IMR-90 (cell line): ENCODE measurements around the gene SCFD2. TPM values are rescaled to one million over a fixed set of nuclear protein-coding genes. Genes with fewer than 3 reads are reported as not detected.

ENCODE experiments used
- ATAC-seq: fragments of 200-7000 bp; cut with Tn5 transposase; 2 replicates; pipeline ENCODE4 v1.9.1; 2020; ENCODE audit warnings: low read depth, mild to moderate bottlenecking, moderate library complexity
- BruUV-seq: library from RNA; stranded (reverse); fragments of 400-500 nt; replicated peaks from 2 replicates; lab custom pipeline; 2021; lab: Mats Ljungman, UMichigan
- CTCF ChIA-PET: fragments of 300-600 bp; formaldehyde crosslinking; extraction: SDS; loops from one replicate; lab custom pipeline; 2021; ENCODE audit warnings: antibody characterized with exemption; lab: Yijun Ruan, JAX
- POLR2A ChIA-PET: fragments of 300-600 bp; sonication (Branson Sonifier 250); formaldehyde crosslinking; loops from one replicate; lab custom pipeline; 2022; ENCODE audit warnings: antibody characterized with exemption; ENCODE audit not compliant: unreplicated experiment; lab: Charles Lee
- DNase-seq: peaks from one replicate; pipeline ENCODE4 v3.0.0; 2013
- H2AFZ ChIP-seq: replicated peaks from 2 replicates; pipeline ENCODE3; 2013; ENCODE audit warnings: low read length, mild to moderate bottlenecking; ENCODE audit not compliant: poor library complexity
- H2AK5ac ChIP-seq: 2 replicates; pipeline ENCODE4 v1.6.1; 2013; ENCODE audit warnings: low read depth, low read length, inconsistent platforms
- H2AK9ac ChIP-seq: replicated peaks from 2 replicates; pipeline ENCODE3; 2013; ENCODE audit warnings: mild to moderate bottlenecking, low read depth, low read length, moderate library complexity; ENCODE audit not compliant: poor library complexity
- H2BK120ac ChIP-seq: 2 replicates; pipeline ENCODE4 v1.6.1; 2013; ENCODE audit warnings: low read depth, low read length, inconsistent platforms
- H2BK15ac ChIP-seq: 3 replicates; pipeline ENCODE4 v1.6.1; 2013; ENCODE audit warnings: low read depth, low read length, inconsistent platforms
- H2BK20ac ChIP-seq: 2 replicates; pipeline ENCODE4 v1.6.1; 2013; ENCODE audit warnings: low read depth, mild to moderate bottlenecking, inconsistent platforms, low read length, moderate library complexity
- H2BK5ac ChIP-seq: 2 replicates; pipeline ENCODE4 v1.6.1; 2013; ENCODE audit warnings: mild to moderate bottlenecking, low read depth, low read length, inconsistent platforms; ENCODE audit not compliant: poor library complexity, severe bottlenecking
- H3K14ac ChIP-seq: replicated peaks from 2 replicates; pipeline ENCODE4 v1.6.1; 2013; ENCODE audit warnings: low read depth, low read length, inconsistent platforms
- H3K18ac ChIP-seq: 2 replicates; pipeline ENCODE4 v1.6.1; 2013; ENCODE audit warnings: low read depth, low read length, control low read depth
- H3K23ac ChIP-seq: 2 replicates; pipeline ENCODE4 v1.6.1; 2013; ENCODE audit warnings: low read depth, low read length, inconsistent platforms
- H3K27ac ChIP-seq: 2 replicates; pipeline ENCODE4 v1.5.1; 2013; ENCODE audit warnings: mild to moderate bottlenecking, control low read depth, low read length; ENCODE audit not compliant: insufficient read depth
- H3K27me3 ChIP-seq: 2 replicates; pipeline ENCODE4 v1.6.1; 2013; ENCODE audit warnings: low read length; ENCODE audit not compliant: control insufficient read depth, insufficient read depth
- H3K36me3 ChIP-seq: 2 replicates; pipeline ENCODE4 v1.6.1; 2013; ENCODE audit warnings: low read length, mixed read lengths; ENCODE audit not compliant: control insufficient read depth, insufficient read depth
- H3K4ac ChIP-seq: 2 replicates; pipeline ENCODE4 v1.6.1; 2013; ENCODE audit warnings: low read depth, low read length, inconsistent platforms
- H3K4me1 ChIP-seq: 2 replicates; pipeline ENCODE4 v1.6.1; 2013; ENCODE audit warnings: low read length, mixed read lengths; ENCODE audit not compliant: control insufficient read depth, insufficient read depth
- H3K4me2 ChIP-seq: 2 replicates; pipeline ENCODE4 v1.6.1; 2013; ENCODE audit warnings: low read depth, mild to moderate bottlenecking, control low read depth, low read length, moderate library complexity
- H3K4me3 ChIP-seq: 2 replicates; pipeline ENCODE4 v1.5.1; 2013; ENCODE audit warnings: low read depth, mild to moderate bottlenecking, control low read depth, low read length, moderate library complexity; ENCODE audit not compliant: insufficient read depth
- H3K56ac ChIP-seq: 2 replicates; pipeline ENCODE4 v1.6.1; 2013; ENCODE audit warnings: low read length, inconsistent platforms; ENCODE audit not compliant: insufficient read depth; ENCODE audit errors: extremely low read depth
- H3K79me1 ChIP-seq, 2 experiments: 2 replicates each; pipeline ENCODE4 v1.6.1; 2013; ENCODE audit warnings: low read length in 2 of 2, inconsistent platforms in 1 of 2, low read depth in 1 of 2
- H3K9ac ChIP-seq: 2 replicates; pipeline ENCODE4 v1.6.1; 2013; ENCODE audit warnings: low read depth, low read length, control low read depth
- H3K9me1 ChIP-seq: 2 replicates; pipeline ENCODE4 v1.6.1; 2013; ENCODE audit warnings: low read length, inconsistent platforms; ENCODE audit not compliant: insufficient read depth
- H3K9me3 ChIP-seq: 2 replicates; pipeline ENCODE4 v1.6.1; 2013; ENCODE audit warnings: low read length; ENCODE audit not compliant: control insufficient read depth, insufficient read depth
- H4K20me1 ChIP-seq: 2 replicates; pipeline ENCODE4 v1.6.1; 2013; ENCODE audit warnings: low read length, inconsistent platforms; ENCODE audit not compliant: insufficient read depth
- H4K5ac ChIP-seq: 2 replicates; pipeline ENCODE4 v1.6.1; 2013; ENCODE audit warnings: mild to moderate bottlenecking, low read depth, low read length, control low read depth
- H4K8ac ChIP-seq, 2 experiments: 2 replicates each; pipeline ENCODE4 v1.6.1; 2013; ENCODE audit warnings: low read depth in 2 of 2, low read length in 2 of 2, control low read depth in 1 of 2, inconsistent platforms in 1 of 2
- H4K91ac ChIP-seq: 2 replicates; pipeline ENCODE4 v1.6.1; 2013; ENCODE audit warnings: low read depth, low read length, inconsistent platforms; ENCODE audit not compliant: insufficient read depth
- CEBPB ChIP-seq: IDR thresholded peaks from 2 replicates; pipeline ENCODE4 v1.6.1; 2012; ENCODE audit warnings: low read depth, low read length, improper control_type of control experiment
- CHD1 ChIP-seq: IDR thresholded peaks from 2 replicates; pipeline ENCODE4 v1.6.1; 2012; ENCODE audit warnings: low read depth, low read length, improper control_type of control experiment
- WGBS, 2 experiments: methylation state at CpG; one replicate each; pipeline versions ENCODE4 v1.1.5 to v1.1.7; 2013; ENCODE audit warnings: missing lambda C conversion rate in 2 of 2; ENCODE audit not compliant: insufficient read length in 1 of 2; ENCODE audit errors: extremely low coverage in 2 of 2; 5-methylcytosine and 5-hydroxymethylcytosine counted together
- dilution Hi-C: fragments of 300-500 bp; cut with HindIII; formaldehyde crosslinking; loops from one replicate; pipeline ENCODE4 v1.14.3; 2018; ENCODE audit warnings: low sequenced_read_pairs; ENCODE audit not compliant: unreplicated experiment
- in situ Hi-C: fragments of 300-500 bp; cut with MboI; formaldehyde crosslinking; loops from 3 replicates; pipeline ENCODE4 v1.14.3; 2019; ENCODE audit warnings: low sequenced_read_pairs, inconsistent platforms, mixed read lengths
- intact Hi-C: fragments of 100-400 bp; cut with micrococcal nuclease; formaldehyde crosslinking; loops from 2 replicates; pipeline ENCODE4 v1.10.0; 2022
- polyA plus RNA-seq, 3 experiments: library from polyadenylated mRNA; depleted of rRNA; stranded (reverse); fragments of >200 nt; gene quantifications; 2 replicates each; pipeline ENCODE4 v1.2.3, GENCODE V29; 2012; ENCODE audit warnings: low replicate concordance in 1 of 3
- total RNA-seq: library from RNA; depleted of rRNA; stranded (reverse); fragments of >200 nt; gene quantifications from 2 replicates; pipeline ENCODE4 v1.2.3, GENCODE V29; 2012
- TF ChIP-seq, protein P1 (sequence below): fragments of 150-350 bp; IDR thresholded peaks from 2 replicates; pipeline ENCODE4 v1.6.1; 2017; ENCODE audit warnings: mild to moderate bottlenecking, antibody characterized with exemption, low read length, low read depth

SCFD2 gene
- total and polyA plus RNA-seq, 2 of the 4 experiments (the other 2 are of a cell fraction) = 18.9 to 62.4 TPM

DNA sequence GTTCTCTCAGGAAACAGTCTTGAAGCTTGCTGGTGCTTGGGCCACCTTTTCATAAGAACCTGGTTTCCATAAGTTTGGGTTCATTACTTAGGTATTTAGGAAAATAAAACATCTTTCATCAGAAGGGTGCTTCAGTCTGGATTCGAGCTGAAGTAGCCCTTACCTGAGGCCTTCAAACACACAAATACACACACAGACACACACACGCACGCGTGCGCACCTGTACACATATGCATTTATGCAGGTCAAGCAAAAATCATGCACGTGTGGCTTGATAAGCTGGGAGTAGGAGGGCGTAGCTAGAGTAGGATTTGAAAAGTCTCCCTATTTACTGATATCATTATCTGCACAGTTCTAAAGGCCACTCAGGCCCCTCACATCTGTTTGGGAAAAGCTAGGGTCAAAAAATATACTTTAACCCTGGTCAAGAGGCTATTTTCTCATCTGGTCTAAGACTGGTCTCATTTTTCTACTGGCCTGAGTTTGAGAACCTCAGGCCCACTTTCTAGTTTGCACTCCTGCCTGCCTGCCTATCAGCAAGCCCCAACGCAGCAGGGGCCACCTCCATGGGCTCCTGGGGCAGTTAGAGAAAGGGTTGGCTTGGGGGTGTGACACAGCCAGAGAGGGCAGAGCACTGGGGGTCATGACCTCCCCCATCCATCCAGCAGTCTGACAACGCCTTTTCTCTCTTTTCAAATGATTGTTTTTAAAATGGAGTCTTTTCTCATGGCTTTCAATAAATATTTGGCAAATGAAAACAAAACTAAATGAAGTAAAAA is 439.5 kb downstream of the SCFD2 start:
- ATAC-seq (no peak), DNase-seq (no peak)
- no peak overlapping the region for H3K23ac ChIP-seq
- no peak overlapping the region for H3K27ac ChIP-seq
- no peaks in the 10 kb centered on the region for H3K36me3 ChIP-seq
- no peak overlapping the region for H3K9ac ChIP-seq
- peak overlapping the region; percentile 29 for H2AFZ ChIP-seq
- POLR2A ChIA-PET = no interaction called here
- no peak overlapping the region for H2AK9ac ChIP-seq
- H3K4me3 ChIP-seq = no peak overlapping the region
- H2BK120ac ChIP-seq = no peak overlapping the region
- no peak for TF ChIP-seq CHD1
- no peak for TF ChIP-seq CEBPB
- TF ChIP-seq, protein P1, sequence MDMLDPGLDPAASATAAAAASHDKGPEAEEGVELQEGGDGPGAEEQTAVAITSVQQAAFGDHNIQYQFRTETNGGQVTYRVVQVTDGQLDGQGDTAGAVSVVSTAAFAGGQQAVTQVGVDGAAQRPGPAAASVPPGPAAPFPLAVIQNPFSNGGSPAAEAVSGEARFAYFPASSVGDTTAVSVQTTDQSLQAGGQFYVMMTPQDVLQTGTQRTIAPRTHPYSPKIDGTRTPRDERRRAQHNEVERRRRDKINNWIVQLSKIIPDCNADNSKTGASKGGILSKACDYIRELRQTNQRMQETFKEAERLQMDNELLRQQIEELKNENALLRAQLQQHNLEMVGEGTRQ = no peak
- no peak overlapping the region for H4K8ac ChIP-seq
- CTCF ChIA-PET = interaction anchor here (1.3 kb wide), 1 partner anchor 17 kb away, joined by 3 read pairs; no protein-coding TSS in a partner anchor
- H3K27me3 ChIP-seq = no peaks in the 10 kb centered on the region
- intact Hi-C loops = no loop called here
- no peak overlapping the region for H3K4ac ChIP-seq
- no peak overlapping the region for H3K18ac ChIP-seq
- dilution Hi-C loops = no loop called here
- no peak overlapping the region for H2AK5ac ChIP-seq
- no peaks in the 10 kb centered on the region; the same call in 1 of the 2 replicates for H3K9me1 ChIP-seq
- WGBS, 2 experiments = no CpG with 5 or more reads among the region's 9 CpGs
- BruUV-seq = no TSS peak
- H3K4me2 ChIP-seq = no peak overlapping the region
- in situ Hi-C loops = no loop called here
- H3K14ac ChIP-seq = no peak overlapping the region
- H3K4me1 ChIP-seq = peaks cover 2% of the 10 kb centered on the region; the same call in 1 of the 2 replicates
- no peak overlapping the region for H4K5ac ChIP-seq
- no peak overlapping the region for H3K56ac ChIP-seq
- 0 out of 2 replicates have a peak overlapping the region, but pooled peaks have one; percentile 30 for H2BK20ac ChIP-seq
- H3K79me1 ChIP-seq = no peaks in the 10 kb centered on the region; a peak in 1 of 4 replicates
- H2BK5ac ChIP-seq = no peak overlapping the region
- H2BK15ac ChIP-seq = no peak overlapping the region
- no peaks in the 10 kb centered on the region for H3K9me3 ChIP-seq
- no peak overlapping the region for H4K91ac ChIP-seq
- H4K20me1 ChIP-seq = no peaks in the 10 kb centered on the region
